DND-41 (cell line): ENCODE measurements around the gene CRTC3.
A peak's percentile ranks its signal among the peaks of the same experiment; 100 is the strongest.

Experiments
- ATAC-seq: fragments of 200-7000 bp; cut with Tn5 transposase; 3 replicates; pipeline ENCODE4 v1.9.1; 2021; ENCODE audit warnings: low read depth; ENCODE audit not compliant: insufficient read depth
- DNase-seq: peaks from one replicate; pipeline ENCODE4 v3.0.0-alpha.2; 2020
- H2AFZ ChIP-seq: 2 replicates; pipeline ENCODE4 v1.6.0; 2012; ENCODE audit warnings: low read depth, low read length
- H3K27ac ChIP-seq: 2 replicates; pipeline ENCODE4 v1.5.1; 2012; ENCODE audit warnings: low read length, inconsistent platforms
- H3K27me3 ChIP-seq: fragments of 200-600 bp; sonication (generic); 2 replicates; pipeline ENCODE4 v1.6.0; 2012; ENCODE audit warnings: low read length, mild to moderate bottlenecking, inconsistent platforms; ENCODE audit not compliant: insufficient read depth, poor library complexity
- H3K36me3 ChIP-seq: 2 replicates; pipeline ENCODE4 v1.5.1; 2012; ENCODE audit warnings: low read length, inconsistent platforms; ENCODE audit not compliant: insufficient read depth
- H3K4me1 ChIP-seq: 2 replicates; pipeline ENCODE4 v1.5.1; 2012; ENCODE audit warnings: mild to moderate bottlenecking, low read length; ENCODE audit not compliant: insufficient read depth
- H3K4me2 ChIP-seq: 2 replicates; pipeline ENCODE4 v1.6.0; 2012; ENCODE audit warnings: mild to moderate bottlenecking, moderate library complexity, low read length, inconsistent platforms; ENCODE audit not compliant: insufficient read depth
- H3K4me3 ChIP-seq, 2 experiments: fragments of 200-600 bp in 1 of 2; shearing (Covaris generic) in 1 of 2; 2 replicates each; pipeline ENCODE4 v1.5.1; 2012 to 2016; ENCODE audit warnings: inconsistent platforms in 2 of 2, low read length in 2 of 2, mild to moderate bottlenecking in 2 of 2, low read depth in 1 of 2, moderate library complexity in 1 of 2
- H3K79me2 ChIP-seq: 2 replicates; pipeline ENCODE4 v1.6.0; 2012; ENCODE audit warnings: low read length, inconsistent platforms; ENCODE audit not compliant: insufficient read depth
- H3K9ac ChIP-seq: 2 replicates; pipeline ENCODE4 v1.6.0; 2012; ENCODE audit warnings: low read depth, mild to moderate bottlenecking, inconsistent platforms, low read length, moderate library complexity
- H3K9me3 ChIP-seq: 2 replicates; pipeline ENCODE4 v1.5.1; 2012; ENCODE audit warnings: low read length, moderate library complexity, mild to moderate bottlenecking, inconsistent platforms; ENCODE audit not compliant: insufficient read depth, severe bottlenecking
- H4K20me1 ChIP-seq: 2 replicates; pipeline ENCODE4 v1.6.0; 2012; ENCODE audit warnings: low read length; ENCODE audit not compliant: insufficient read depth
- CTCF ChIP-seq: IDR thresholded peaks from 2 replicates; pipeline ENCODE4 v1.5.1; 2012; ENCODE audit warnings: borderline replicate concordance, low read length, moderate library complexity, mild to moderate bottlenecking; ENCODE audit not compliant: poor library complexity, severe bottlenecking; ENCODE audit errors: extremely low read depth
- EZH2 ChIP-seq: IDR thresholded peaks from 3 replicates; pipeline ENCODE4 v1.6.1; 2012; ENCODE audit warnings: borderline replicate concordance, low read depth, mild to moderate bottlenecking, moderate library complexity, low read length, inconsistent platforms; ENCODE audit not compliant: severe bottlenecking

CRTC3 gene

GRCh38 chr15:90641581-90642463 is 112.1 kb downstream of the CRTC3 start:
- Histone ChIP-seq H3K36me3 (peaks cover 38% of the 10 kb centered on the region), H3K27me3 (no peaks in the 10 kb centered on the region), H3K9ac (no peak overlapping the region), H3K4me3 (no peak overlapping the region), H3K79me2 (no peaks in the 10 kb centered on the region), H3K4me1 (no peaks in the 10 kb centered on the region), H3K4me2 (no peak overlapping the region), H3K9me3 (no peaks in the 10 kb centered on the region), H3K27ac (no peak overlapping the region), H2AFZ (no peak overlapping the region), H4K20me1 (peaks cover 3% of the 10 kb centered on the region; the same call in 1 of the 2 replicates)
- no peak for DNase-seq
- ATAC-seq: no peak
- TF ChIP-seq CTCF (no peak), EZH2 (no peak)

- Histone ChIP-seq H3K36me3 (peaks cover 38% of the 10 kb centered on the region), H3K9ac (no peak overlapping the region), H3K79me2 (no peaks in the 10 kb centered on the region), H4K20me1 (peaks cover 4% of the 10 kb centered on the region; the same call in 1 of the 2 replicates), H3K27me3 (no peaks in the 10 kb centered on the region), H3K4me3 (no peak overlapping the region), H3K4me2 (no peak overlapping the region), H3K27ac (no peak overlapping the region), H2AFZ (no peak overlapping the region), H3K4me1 (peaks cover 2% of the 10 kb centered on the region), H3K9me3 (no peaks in the 10 kb centered on the region)
- ATAC-seq (peak; percentile 65; the same call in 2 of the 3 replicates), DNase-seq (peak; percentile 23)
- TF ChIP-seq CTCF: peak; percentile 12
- TF ChIP-seq EZH2: no peak
Observed at GRCh38 chr15:90642464-90643300, 113.0 kb downstream of the CRTC3 start.

GRCh38 chr15:90643301-90643632 is 113.5 kb downstream of the CRTC3 start:
- TF ChIP-seq EZH2: no peak
- TF ChIP-seq CTCF: no peak
- no peaks in the 10 kb centered on the region for H3K9me3 ChIP-seq
- H3K27me3 ChIP-seq: no peaks in the 10 kb centered on the region
- H2AFZ ChIP-seq: no peak overlapping the region
- no peaks in the 10 kb centered on the region for H3K79me2 ChIP-seq
- peaks cover 7% of the 10 kb centered on the region for H3K4me1 ChIP-seq
- no peak overlapping the region for H3K4me2 ChIP-seq
- no peak overlapping the region for H3K27ac ChIP-seq
- DNase-seq (no peak), ATAC-seq (no peak)
- H3K9ac ChIP-seq: no peak overlapping the region
- H4K20me1 ChIP-seq: peaks cover 4% of the 10 kb centered on the region; the same call in 1 of the 2 replicates
- H3K36me3 ChIP-seq: peaks cover 38% of the 10 kb centered on the region
- no peak overlapping the region for H3K4me3 ChIP-seq
